Effector memory CD8-positive, alpha-beta T cell (primary cell): Measurements from ENCODE around the gene GARIN5A.
"Not testable (repeated sequence)": the region's sequence is repeated elsewhere in the genome, so short reads cannot be mapped to it uniquely, and the experiment has no call there.

Source experiments
- ATAC-seq: fragments of 150-1000 bp; cut with Tn5 transposase; replicated peaks from 2 replicates; pipeline ENCODE4 v1.10.0; 2021; ENCODE audit warnings: mild to moderate bottlenecking, moderate library complexity
- DNase-seq, 3 experiments: peaks; one replicate each; pipeline ENCODE4 v3.0.0; 2021
- H3K27ac Mint-ChIP-seq, 2 donors: one replicate each; pipeline ENCODE4 v1.8.0; 2022; ENCODE audit warnings: mild to moderate bottlenecking in 2 of 2, mixed read lengths in 2 of 2, moderate library complexity in 2 of 2
- H3K27me3 Mint-ChIP-seq, 2 donors: one replicate each; pipeline ENCODE4 v1.8.0; 2022; ENCODE audit warnings: mixed read lengths in 2 of 2
- H3K36me3 Mint-ChIP-seq: one replicate; pipeline ENCODE4 v1.8.0; 2022; ENCODE audit warnings: mild to moderate bottlenecking, moderate library complexity, mixed read lengths; ENCODE audit not compliant: insufficient read depth
- H3K4me1 Mint-ChIP-seq, 2 donors: one replicate each; pipeline ENCODE4 v1.8.0; 2022; ENCODE audit warnings: low read depth in 2 of 2, mixed read lengths in 2 of 2
- H3K4me3 Mint-ChIP-seq, 2 donors: one replicate each; pipeline ENCODE4 v1.8.0; 2022; ENCODE audit warnings: mild to moderate bottlenecking in 2 of 2, mixed read lengths in 2 of 2, moderate library complexity in 2 of 2
- H3K9me3 Mint-ChIP-seq, 2 donors: one replicate each; pipeline ENCODE4 v1.8.0; 2022; ENCODE audit warnings: mixed read lengths in 2 of 2

The GARIN5A gene

DNA sequence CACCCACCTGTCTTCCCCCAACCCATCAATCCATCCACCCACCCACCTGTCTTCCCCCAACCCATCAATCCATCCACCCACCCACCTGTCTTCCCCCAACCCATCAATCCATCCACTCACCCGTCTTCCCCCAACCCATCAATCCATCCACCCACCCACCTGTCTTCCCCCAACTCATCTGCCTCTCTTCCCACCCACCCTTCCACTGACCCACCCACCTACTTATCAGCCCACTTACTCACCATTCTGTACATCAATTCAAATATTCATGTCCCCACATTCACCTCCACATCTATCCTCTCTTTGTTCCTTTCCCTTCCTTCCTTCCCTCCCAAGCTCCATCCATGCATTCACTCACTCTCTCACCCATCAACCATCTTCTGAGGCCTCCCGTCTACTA is 37.5 kb downstream of the GARIN5A start:
- peaks cover 25 to 60% of the 10 kb centered on the region in 2 donors for H3K27me3 Mint-ChIP-seq
- not testable (repeated sequence) for ATAC-seq

DNA sequence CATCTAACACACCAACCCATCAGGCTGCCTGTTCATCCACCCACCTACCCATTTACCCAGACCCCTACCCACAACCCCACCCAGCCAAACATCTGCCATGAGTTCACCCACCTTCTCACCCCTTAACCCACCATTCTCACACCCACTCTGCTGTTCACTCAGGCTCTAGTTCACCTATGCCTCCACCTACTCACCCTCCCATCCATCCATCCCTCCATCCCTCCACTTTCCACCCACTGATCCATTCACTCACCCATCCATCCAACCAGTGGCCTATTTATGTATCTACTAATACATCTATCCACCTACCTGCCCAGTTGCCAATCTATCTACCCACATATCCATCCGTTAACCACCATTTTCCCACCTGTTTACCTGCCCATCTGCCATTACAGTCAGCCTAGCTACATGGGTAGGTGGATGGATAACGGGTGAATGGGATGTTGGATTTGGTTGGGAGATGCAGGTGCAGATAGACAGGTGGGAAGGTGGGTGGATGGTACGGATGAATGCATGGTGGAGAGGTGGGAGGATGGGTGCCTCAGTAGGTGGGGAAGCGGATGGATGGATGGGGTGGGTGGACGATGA is 38.7 kb downstream of the GARIN5A start:
- H3K36me3 Mint-ChIP-seq, result no peaks in the 10 kb centered on the region
- H3K27ac Mint-ChIP-seq, result no peak overlapping the region
- no peak for DNase-seq
- peaks cover 0 to 1% of the 10 kb centered on the region in 2 donors for H3K4me1 Mint-ChIP-seq
- H3K4me3 Mint-ChIP-seq, result no peak overlapping the region
- H3K27me3 Mint-ChIP-seq, result peaks cover 21 to 65% of the 10 kb centered on the region in 2 donors
- no peaks in the 10 kb centered on the region for H3K9me3 Mint-ChIP-seq
- no peak for ATAC-seq

More for the DNA sequence above, 37.5 kb downstream of the GARIN5A start:
- not testable (repeated sequence) for H3K4me3 Mint-ChIP-seq, H3K4me1 Mint-ChIP-seq, H3K36me3 Mint-ChIP-seq, H3K27ac Mint-ChIP-seq, H3K9me3 Mint-ChIP-seq, DNase-seq

GRCh38 chr19:50435627-50436026 is 41.0 kb downstream of the GARIN5A start:
- Mint-ChIP-seq H3K9me3 (no peaks in the 10 kb centered on the region), H3K4me3 (no peak overlapping the region), H3K27ac (no peak overlapping the region), H3K4me1 (peaks cover 10 to 14% of the 10 kb centered on the region in 2 donors), H3K36me3 (peaks cover 6% of the 10 kb centered on the region), H3K27me3 (peaks cover 23 to 81% of the 10 kb centered on the region in 2 donors)
- ATAC-seq (no peak), DNase-seq (no peak)

- Mint-ChIP-seq H3K9me3 (no peaks in the 10 kb centered on the region), H3K36me3 (peaks cover 6% of the 10 kb centered on the region), H3K27ac (no peak overlapping the region), H3K4me3 (no peak overlapping the region), H3K4me1 (peaks cover 11 to 16% of the 10 kb centered on the region in 2 donors), H3K27me3 (peaks cover 23 to 82% of the 10 kb centered on the region in 2 donors)
- no peak for ATAC-seq
- no peak for DNase-seq
Measured at GRCh38 chr19:50435221-50435620, 41.4 kb downstream of the GARIN5A start.

GRCh38 chr19:50434525-50434924 is 42.1 kb downstream of the GARIN5A start:
- Mint-ChIP-seq H3K4me3 (no peak overlapping the region), H3K27ac (no peak overlapping the region), H3K27me3 (peaks cover 18 to 80% of the 10 kb centered on the region in 2 donors)

DNA sequence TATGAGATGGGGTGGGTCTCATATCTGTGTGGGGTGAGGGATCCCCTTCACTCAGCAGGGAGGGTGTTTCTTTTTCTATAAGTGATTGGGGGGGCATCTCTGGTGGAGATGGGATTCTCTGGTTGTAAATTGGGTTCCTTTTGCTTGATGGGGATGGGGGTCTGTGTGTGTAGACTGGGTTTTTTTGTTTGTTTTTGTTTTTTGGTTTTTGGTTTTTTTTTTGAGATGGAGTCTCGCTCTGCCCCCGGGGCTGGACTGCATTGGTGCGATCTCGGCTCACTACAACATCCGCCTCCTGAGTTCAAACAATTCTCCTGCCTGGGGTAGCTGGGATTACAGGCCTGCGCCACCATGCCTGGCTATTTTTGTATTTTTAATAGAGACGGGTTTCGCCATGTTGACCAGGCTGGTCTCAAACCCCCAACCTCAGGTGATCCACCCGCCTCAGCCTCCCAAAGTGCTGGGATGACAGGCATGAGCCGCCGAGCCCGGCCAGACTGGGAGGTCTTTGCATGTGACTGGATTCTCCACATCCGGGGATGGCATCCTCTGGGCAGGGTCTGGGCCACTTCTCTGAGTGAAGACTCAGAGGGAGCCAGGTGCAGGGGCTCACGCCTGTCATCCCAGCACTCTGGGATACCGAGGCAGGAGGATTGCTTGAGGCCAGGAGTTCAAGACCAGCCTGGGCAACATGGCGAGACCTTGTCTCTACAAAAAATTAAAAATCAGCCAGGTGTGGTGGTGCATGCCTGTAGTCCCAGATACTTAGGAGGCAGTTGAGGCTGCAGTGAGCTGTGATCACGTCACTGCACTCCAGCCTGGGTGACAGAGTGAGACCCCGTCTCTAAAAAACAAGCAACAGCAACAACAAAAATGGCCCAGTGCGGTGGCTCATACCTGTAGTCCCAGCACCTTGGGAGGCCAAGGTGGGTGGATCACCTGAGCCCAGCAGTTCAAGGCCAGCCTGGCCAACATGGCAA is 43.2 kb downstream of the GARIN5A start:
- Mint-ChIP-seq H3K4me3 (peak overlapping the region; percentile 90), H3K9me3 (no peaks in the 10 kb centered on the region), H3K27me3 (peaks cover 8 to 80% of the 10 kb centered on the region in 2 donors), H3K36me3 (peaks cover 6% of the 10 kb centered on the region), H3K4me1 (peaks cover 11 to 16% of the 10 kb centered on the region in 2 donors), H3K27ac (peak overlapping the region in 1 of 2 donors; percentile 53)
- ATAC-seq, result no peak
- DNase-seq, result no peak

More at GRCh38 chr19:50434525-50434924, 42.1 kb downstream of the GARIN5A start:
- DNase-seq, result no peak
- Mint-ChIP-seq H3K4me1 (peaks cover 11 to 16% of the 10 kb centered on the region in 2 donors), H3K9me3 (no peaks in the 10 kb centered on the region), H3K36me3 (peaks cover 6% of the 10 kb centered on the region)
- no peak for ATAC-seq

DNA sequence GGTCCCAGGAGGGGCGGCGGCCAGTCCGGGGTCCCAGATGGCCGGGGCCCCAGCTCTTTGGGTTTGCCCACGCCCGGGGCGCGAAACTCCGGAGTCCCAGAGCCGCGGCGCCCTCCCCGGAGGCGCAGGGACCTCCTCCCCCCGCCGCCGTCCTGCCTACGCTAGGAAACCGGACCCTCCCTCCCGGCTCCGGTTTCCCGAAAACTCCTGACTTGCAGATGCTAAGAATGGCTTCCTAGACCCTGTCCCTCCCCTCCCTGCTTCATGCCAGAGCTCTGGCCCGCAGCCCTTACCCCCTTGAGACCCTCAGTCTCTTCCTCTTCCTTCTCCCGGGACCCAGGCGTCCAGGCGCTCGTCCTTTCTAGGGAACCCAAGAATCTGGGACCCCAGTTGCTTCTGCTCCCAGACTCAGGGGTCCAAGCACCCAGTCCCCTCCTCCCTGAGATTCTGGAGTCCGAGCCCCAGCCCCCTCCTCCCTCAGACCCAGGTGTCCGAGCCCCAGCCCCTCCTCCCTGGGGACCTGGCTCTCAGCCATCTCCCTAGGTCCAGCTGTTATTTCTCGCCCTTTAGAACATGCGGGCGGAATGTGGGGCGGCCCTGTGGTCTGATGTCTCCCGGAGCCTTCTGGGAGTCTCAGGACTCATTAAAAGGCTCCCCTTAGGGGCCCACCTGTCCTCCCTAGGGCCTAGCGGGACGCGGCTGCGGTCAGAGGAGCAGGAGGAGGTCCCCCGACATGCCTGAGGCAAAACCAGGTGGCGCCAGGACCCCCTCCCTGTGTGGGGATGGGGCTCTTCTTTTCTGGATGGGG is 44.2 kb downstream of the GARIN5A start, which contains the start of gene MYBPC2:
TSS of gene MYBPC2 (plus strand) at position 672 of the 808 bp plus-strand sequence. CDS start at position 734, 62 bp downstream.
- Mint-ChIP-seq H3K27me3 (peaks cover 6 to 75% of the 10 kb centered on the region in 2 donors), H3K36me3 (peaks cover 6% of the 10 kb centered on the region), H3K4me1 (peaks cover 11 to 16% of the 10 kb centered on the region in 2 donors), H3K4me3 (peak within 1 kb of the TSS; percentile 90), H3K27ac (peak within 1 kb of the TSS; percentile 85), H3K9me3 (no peaks in the 10 kb centered on the region)
- DNase-seq (no peak), ATAC-seq (peak; percentile 5)

DNA sequence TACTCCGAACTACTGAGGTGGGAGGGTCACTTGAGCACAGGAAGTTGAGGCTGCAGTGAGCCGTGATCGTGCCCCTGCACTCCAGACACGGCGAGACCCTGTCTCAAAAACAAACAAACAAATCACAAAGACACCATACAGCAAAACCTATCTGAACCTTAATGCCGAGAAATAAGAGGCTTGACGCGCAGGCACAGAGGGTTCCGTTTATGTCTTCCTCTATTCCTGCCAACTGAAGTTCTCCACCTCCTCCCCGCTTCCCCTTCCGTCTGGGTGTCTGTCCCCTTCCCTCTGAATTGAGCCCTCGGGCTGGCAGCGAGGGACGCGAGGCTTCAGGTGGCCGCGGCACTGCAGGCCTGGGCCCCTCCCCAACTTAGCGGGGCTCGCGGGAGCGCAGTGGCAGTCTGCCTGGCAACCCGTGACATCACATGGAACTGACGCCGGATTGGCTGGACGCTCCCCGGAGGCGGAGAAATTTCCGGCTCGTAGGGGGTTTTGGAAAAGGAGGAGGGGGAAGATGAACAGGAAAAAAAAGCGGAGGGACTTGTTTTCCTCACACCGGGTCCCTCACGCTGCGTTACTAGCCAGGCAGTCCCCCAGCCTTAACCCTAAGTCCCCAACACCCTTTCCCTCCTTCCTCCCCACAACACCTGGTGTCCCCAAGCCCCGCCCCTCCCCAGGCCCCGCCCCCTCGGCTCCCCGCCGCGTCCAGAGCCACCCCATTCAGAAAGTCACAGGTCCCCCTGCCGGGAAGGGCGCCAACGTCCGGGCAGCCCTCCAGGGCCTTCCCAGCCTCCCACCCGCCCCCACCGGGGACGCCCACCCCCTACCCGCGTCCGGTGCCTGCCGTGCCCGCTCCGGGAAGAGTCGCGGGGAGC is 45.1 kb downstream of the GARIN5A start:
- H3K27me3 Mint-ChIP-seq, result peaks cover 6 to 70% of the 10 kb centered on the region in 2 donors
- H3K4me3 Mint-ChIP-seq, result peak overlapping the region; percentile 90
- H3K4me1 Mint-ChIP-seq, result peaks cover 11 to 16% of the 10 kb centered on the region in 2 donors
- peaks cover 6% of the 10 kb centered on the region for H3K36me3 Mint-ChIP-seq
- peak overlapping the region; percentile 85 for H3K27ac Mint-ChIP-seq
- ATAC-seq (peak; percentile 92), DNase-seq (peak; percentile 86 to 93 (median 91))
- no peaks in the 10 kb centered on the region for H3K9me3 Mint-ChIP-seq

DNA sequence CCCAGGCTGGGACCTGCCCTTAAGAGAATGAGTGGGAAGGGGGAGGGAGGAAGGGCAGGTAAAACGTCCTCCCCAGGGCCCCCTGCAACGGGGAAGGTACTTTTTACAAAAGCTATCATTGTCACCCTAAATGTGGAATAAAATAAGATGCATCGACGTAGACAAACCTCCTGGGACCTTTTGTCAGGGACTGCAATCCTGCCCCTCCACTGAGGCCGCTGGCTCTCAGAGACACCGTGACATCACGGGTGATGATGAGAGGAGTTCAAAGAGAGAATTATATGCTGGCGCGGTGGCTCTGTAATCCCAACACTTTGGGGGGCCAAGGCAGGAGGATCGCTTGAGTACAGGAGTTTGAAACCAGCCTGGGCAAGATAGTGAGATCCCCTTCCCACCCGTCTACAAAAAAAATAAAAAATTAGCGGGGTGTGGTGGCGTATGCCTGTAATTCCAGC is 45.7 kb downstream of the GARIN5A start:
- peak overlapping the region; percentile 90 for H3K4me3 Mint-ChIP-seq
- no peak for ATAC-seq
- H3K27ac Mint-ChIP-seq, result peak overlapping the region in 1 of 2 donors; percentile 85

DNA sequence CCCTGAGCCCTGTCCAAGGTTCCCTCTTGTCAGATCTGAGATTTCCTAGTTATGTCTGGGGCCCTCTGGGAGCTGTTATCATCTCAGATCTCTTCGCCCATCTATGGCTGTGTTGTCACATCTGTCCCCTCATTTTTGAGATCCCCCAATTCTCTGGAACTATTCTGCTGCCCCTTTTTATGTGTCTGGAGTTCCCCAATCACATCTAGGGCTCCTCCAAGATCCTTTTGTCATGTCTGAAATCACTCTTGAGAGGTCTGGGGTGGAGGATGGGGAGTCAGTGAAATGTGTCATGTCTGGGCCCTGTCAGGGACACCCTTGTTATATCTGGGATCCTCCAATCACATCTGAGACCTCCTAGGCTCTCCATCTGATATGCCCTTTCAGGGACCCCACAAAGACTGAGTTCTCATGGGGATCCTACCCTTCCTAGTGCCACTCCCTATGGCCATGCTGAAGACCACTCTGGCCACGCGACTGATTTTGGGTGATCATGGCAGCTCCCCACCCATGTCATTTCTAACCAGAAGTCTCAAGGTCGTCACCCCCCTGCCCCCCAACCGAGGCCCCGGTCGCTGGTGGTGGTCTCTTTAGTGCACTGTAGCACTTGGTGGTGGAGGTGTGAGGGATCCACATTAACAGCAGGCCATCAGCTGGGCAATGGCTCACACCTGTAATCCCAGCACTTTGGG is 47.7 kb downstream of the GARIN5A start:
- Mint-ChIP-seq H3K36me3 (peaks cover 6% of the 10 kb centered on the region), H3K4me1 (peaks cover 11 to 16% of the 10 kb centered on the region in 2 donors), H3K9me3 (no peaks in the 10 kb centered on the region), H3K27ac (no peak overlapping the region), H3K27me3 (peaks cover 10 to 60% of the 10 kb centered on the region in 2 donors), H3K4me3 (no peak overlapping the region)
- no peak for ATAC-seq
- DNase-seq, result no peak

More for the DNA sequence above, 45.7 kb downstream of the GARIN5A start:
- Mint-ChIP-seq H3K9me3 (no peaks in the 10 kb centered on the region), H3K4me1 (peaks cover 11 to 16% of the 10 kb centered on the region in 2 donors), H3K36me3 (peaks cover 6% of the 10 kb centered on the region), H3K27me3 (peaks cover 6 to 64% of the 10 kb centered on the region in 2 donors)
- DNase-seq, result no peak

- Mint-ChIP-seq H3K9me3 (no peaks in the 10 kb centered on the region), H3K27me3 (peaks cover 9 to 60% of the 10 kb centered on the region in 2 donors), H3K4me1 (peaks cover 11 to 15% of the 10 kb centered on the region in 2 donors), H3K36me3 (peaks cover 7% of the 10 kb centered on the region), H3K27ac (no peak overlapping the region), H3K4me3 (peak overlapping the region in 1 of 2 donors; percentile 33)
- DNase-seq (no peak), ATAC-seq (peak; percentile 16)
Measured at GRCh38 chr19:50427997-50428425, 48.6 kb downstream of the GARIN5A start.
